Measurements from ENCODE around the gene KCNJ16.

KCNJ16 gene

GRCh38 chr17:70091005-70091568 is 16.1 kb downstream of the KCNJ16 start:
- intact Hi-C loops (cut with DNase I) = no loop called here
- DNase-seq = no peak

GRCh38 chr17:70091696-70092095 is 16.7 kb downstream of the KCNJ16 start:
- no peak for DNase-seq
- intact Hi-C loops (cut with DNase I) = no loop called here

DNA sequence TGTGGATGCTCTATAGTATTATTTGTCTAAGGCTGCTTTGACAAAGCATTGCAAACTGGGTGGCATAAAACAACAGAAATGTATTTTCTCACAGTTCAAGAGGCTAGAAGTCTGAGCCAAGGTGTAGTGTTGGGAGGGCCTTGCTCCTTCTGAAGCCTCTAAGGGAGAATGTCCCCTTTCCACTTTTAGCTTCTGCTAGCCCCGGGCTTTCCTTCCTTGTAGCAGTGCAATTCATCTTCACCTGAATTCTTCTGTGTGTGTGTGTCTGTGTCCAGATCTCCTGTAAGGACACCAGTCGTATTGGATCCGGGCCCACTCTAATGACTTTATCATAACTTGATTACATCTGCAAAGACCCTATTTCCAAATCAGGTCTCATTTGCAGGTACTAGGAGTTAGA is 18.1 kb downstream of the KCNJ16 start:
- intact Hi-C loops (cut with DNase I) = no loop called here

DNA sequence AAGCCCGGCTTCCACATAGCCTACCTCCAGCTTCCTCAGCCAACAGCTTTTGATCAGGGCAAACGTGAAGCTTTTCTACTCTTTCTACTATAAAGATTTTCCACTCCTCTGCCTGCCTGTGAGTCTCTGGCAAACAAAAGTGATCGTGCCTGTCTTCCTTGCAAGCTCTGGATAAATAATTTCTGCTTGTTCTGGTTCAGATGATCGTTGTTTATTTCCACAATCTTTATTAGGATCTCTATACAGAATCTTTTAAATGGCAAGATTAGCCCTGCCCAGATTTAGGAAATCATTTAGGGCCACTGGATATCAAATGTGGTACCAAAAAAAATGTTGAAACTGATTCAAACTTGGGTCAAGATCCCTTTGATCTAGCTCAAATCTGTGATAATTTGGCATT is 20.4 kb downstream of the KCNJ16 start:
- DNase-seq = no peak
- intact Hi-C loops (cut with DNase I) = no loop called here

More for the DNA sequence above, 18.1 kb downstream of the KCNJ16 start:
- no peak for DNase-seq

- intact Hi-C loops (cut with DNase I) = no loop called here
- no peak for DNase-seq
Observed at GRCh38 chr17:70096861-70097260, 21.8 kb downstream of the KCNJ16 start.

- DNase-seq = no peak
- intact Hi-C loops (cut with DNase I) = no loop called here
Observed at GRCh38 chr17:70098030-70098429, 23.0 kb downstream of the KCNJ16 start.

DNA sequence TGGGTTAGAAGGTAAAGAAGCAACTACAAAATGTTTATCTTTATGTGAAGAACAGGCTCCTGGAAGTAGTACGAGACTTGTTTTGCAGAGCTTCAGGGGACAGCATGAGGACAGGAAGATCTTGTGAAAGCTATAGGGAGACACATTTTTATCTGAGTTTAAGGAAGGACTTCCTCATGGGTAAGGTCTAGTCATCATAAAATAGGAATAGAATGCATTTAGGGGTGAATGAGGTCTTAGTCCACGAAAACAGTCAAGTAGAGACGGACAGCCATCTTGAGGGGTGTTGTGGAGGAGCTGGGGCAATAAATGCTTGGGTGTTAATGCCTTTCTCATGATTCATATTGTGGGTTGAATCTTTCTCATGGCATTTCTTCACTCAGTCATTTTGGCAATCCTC is 24.3 kb downstream of the KCNJ16 start:
- intact Hi-C loops (cut with DNase I) = no loop called here
- no peak for DNase-seq

DNA sequence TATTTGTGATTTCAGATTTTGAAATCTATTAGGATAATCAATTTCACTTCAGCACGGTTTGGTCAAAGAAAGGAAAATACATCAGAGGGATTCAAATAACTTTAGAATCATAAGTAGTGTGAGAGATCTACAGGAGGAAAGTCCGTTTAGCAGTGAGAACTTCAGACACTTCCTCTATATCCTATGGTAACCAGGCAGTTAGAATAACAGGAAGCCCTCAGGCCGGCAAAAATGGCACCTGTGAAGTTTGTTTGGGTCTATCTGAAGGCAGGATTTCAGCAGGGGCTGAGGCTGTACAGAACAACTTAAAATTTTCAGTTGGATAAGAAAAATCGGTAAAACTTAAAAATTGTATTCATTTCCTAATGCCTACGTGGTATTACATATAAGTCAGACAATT is 24.9 kb downstream of the KCNJ16 start:
- DNase-seq = no peak
- intact Hi-C loops (cut with DNase I) = no loop called here

DNA sequence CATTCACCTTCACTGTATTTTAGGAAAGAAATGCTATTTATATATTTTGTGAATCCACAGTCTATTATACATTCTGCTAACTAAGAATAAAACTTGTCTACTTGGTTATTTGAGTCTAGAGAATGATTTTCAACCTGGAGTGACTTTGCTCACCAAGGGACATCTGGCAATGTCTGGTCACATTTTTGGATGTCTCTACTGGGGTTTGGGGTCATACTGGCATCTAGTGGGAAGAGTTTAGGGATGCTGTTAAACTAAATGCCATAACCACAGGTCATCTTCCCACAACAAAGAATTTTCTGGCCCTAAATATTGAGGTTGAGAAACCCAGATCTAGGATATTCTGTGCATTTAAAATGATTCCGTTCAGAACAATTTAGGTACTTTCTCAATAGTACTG is 26.0 kb downstream of the KCNJ16 start:
- no peak for DNase-seq
- intact Hi-C loops (cut with DNase I) = no loop called here

GRCh38 chr17:70102531-70102930 is 27.5 kb downstream of the KCNJ16 start:
- no peak for DNase-seq
- intact Hi-C loops (cut with DNase I) = no loop called here

GRCh38 chr17:70104791-70105523 is 29.9 kb downstream of the KCNJ16 start:
- intact Hi-C loops (cut with DNase I) = no loop called here
- DNase-seq = peak in 1 of 42 donors; percentile 19

- no peak for DNase-seq
- intact Hi-C loops (cut with DNase I) = no loop called here
Observed at GRCh38 chr17:70105641-70106040, 30.6 kb downstream of the KCNJ16 start.

DNA sequence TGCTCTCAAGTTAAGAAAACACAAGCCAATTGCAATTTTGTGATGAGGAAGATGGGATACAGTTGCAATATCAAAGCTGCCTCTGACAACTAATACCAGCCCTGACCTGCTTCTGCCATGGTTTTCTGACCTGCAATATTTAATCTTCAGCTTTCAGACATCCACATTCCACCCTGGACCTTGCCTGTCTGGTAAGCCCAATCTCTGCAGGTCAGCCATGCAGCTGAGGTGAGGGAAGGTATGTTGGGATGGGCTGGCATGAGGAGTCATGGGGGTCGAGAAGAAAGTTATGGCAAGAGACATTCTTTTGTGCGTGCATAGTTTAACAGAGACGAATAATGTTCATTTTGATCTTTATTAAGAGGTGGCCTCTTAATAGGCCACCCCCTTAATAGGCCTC is 31.5 kb downstream of the KCNJ16 start:
- intact Hi-C loops (cut with DNase I) = no loop called here
- no peak for DNase-seq

- intact Hi-C loops (cut with DNase I) = no loop called here
- no peak for DNase-seq
Observed at GRCh38 chr17:70107441-70107840, 32.4 kb downstream of the KCNJ16 start.

DNA sequence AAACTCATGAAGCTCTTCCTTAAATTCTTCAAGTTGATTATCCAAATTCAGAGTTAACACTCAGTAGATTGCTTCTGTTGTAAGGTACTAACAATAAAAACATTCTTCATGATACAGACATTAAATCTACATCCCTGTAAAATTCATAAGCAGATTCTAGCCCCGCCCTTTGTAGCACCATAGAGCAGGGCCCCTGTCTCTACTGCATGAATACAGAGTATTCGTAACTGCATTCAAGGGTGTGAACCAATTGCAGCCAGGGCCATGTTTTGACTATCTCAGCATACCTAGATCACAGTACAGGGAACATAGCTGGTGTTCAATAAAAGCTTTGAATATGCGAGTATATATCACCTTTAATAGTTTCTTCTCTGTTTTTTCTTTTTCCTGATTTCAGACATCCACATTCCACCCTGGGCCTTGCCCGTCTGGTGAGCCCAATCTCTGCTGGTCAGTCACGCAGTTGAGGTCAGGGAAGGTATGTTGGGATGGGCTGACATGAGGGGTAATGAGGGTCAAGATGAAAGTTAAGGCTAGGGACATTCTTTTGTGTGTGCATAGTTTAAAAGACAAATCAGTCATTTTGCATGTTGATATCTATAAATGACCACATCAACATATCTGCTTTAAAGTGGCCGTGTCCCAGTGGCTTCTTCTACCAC is 33.0 kb downstream of the KCNJ16 start:
- intact Hi-C loops (cut with DNase I) = no loop called here
- DNase-seq = no peak

- no peak for DNase-seq
Observed at GRCh38 chr17:70109497-70109896, 34.5 kb downstream of the KCNJ16 start.

GRCh38 chr17:70110443-70110880 is 35.4 kb downstream of the KCNJ16 start:
- intact Hi-C loops (cut with DNase I) = no loop called here
- no peak for DNase-seq

More at GRCh38 chr17:70109497-70109896, 34.5 kb downstream of the KCNJ16 start:
- intact Hi-C loops (cut with DNase I) = no loop called here

DNA sequence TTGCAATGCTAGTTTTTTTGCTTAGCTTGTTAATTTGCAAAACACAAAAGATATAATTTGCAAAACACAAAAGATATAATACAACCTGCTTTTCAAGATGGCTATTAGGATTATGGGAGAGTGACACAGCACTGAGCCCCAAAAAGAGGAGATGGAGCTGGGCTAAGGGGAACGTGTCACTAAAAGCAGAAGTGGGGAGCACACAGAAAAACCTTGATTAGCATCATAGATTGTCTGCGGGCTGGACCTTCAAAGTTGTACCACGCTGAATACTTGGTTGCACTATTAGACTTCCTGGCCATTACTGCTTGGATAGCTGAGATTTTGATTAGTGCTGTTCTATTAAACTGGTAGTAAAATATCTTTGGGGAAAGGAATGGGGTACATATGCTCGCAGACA is 36.2 kb downstream of the KCNJ16 start:
- intact Hi-C loops (cut with DNase I) = no loop called here
- DNase-seq = no peak

DNA sequence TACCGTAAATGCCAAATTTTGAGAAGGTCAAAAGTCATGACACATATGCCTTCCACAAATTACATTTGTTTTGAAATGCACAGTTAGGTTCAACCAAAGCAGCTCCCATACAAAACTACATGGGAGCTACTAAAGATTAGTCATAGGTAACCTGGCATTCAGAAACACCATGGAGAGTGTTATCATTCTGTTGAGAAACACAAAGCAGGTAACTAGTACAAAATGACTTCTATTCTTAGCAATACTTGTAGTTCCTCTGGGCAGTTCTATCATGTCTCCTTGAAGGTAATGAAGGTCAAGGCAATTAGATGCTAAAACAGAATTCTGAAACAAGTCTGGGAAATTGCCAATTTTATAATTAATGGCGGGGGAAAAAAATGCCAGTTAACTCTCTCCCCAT is 39.4 kb downstream of the KCNJ16 start:
- DNase-seq = no peak
- intact Hi-C loops (cut with DNase I) = no loop called here

DNA sequence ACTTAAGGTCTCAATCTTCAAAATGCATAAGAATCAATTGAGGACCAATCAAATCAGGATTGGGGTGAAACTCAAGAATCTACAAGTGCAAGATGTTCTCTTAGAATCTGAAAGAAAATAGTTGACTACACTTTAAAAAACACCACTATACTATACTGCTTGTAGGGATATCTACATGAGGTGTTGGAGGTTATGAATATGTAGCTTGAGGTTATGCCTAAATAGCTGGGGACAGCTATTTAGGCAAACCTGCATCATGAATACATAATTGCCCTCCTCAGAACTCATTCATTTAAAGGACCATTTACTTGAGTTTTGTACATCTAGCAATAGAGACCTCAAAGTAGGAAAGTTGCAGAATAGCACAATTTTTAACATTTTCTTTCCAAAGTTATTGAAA is 40.1 kb downstream of the KCNJ16 start:
- intact Hi-C loops (cut with DNase I) = no loop called here
- no peak for DNase-seq

DNA sequence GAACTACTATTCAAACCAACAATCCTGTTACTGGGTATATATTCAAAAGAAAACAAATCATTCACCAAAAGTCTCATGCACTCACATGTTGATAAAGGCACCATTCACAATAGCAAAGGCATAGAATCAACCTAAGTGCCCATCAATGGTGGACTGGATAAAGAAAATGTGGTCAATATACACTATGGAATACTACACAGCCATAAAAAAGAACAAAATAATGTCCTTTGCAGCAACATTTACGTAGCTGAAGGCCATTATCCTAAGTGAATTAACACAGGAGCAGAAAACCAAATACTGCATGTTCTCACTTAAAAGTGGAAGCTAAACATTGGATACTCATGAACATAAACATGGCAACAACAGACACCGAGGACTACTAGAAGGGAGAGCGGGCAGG is 41.9 kb downstream of the KCNJ16 start:
- intact Hi-C loops (cut with DNase I) = no loop called here
- DNase-seq = no peak
